HG03575 (cell line): ENCODE measurements around the gene IFRD2.

Experiments used
- ATAC-seq: cut with Tn5 transposase; IDR thresholded peaks from one replicate; pipeline ENCODE4 v1.9.1; 2021; ENCODE audit not compliant: unreplicated experiment, insufficient number of reproducible peaks, low FRiP score; ENCODE audit errors: extremely low read depth

The IFRD2 gene

DNA sequence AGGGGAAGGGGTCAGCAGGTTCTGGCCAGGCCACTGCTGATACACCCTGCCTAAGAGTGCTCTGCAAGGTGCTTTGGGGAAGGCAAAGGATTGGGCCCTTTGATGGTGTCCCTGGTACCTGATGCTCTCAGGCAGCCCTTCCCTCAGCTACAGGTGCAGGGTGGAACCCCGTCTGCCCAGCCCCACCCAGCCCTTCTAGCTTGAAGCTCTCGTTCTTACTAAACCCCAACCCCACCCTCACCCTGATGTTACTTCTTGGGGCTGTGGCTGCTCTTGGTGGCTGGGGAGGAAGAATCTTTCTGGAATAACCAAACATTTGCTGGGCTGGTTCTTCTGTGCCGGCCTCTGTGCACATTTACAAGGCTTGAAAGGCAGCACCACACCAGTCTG is 49.9 kb downstream of the IFRD2 start:
- no peak for ATAC-seq

DNA sequence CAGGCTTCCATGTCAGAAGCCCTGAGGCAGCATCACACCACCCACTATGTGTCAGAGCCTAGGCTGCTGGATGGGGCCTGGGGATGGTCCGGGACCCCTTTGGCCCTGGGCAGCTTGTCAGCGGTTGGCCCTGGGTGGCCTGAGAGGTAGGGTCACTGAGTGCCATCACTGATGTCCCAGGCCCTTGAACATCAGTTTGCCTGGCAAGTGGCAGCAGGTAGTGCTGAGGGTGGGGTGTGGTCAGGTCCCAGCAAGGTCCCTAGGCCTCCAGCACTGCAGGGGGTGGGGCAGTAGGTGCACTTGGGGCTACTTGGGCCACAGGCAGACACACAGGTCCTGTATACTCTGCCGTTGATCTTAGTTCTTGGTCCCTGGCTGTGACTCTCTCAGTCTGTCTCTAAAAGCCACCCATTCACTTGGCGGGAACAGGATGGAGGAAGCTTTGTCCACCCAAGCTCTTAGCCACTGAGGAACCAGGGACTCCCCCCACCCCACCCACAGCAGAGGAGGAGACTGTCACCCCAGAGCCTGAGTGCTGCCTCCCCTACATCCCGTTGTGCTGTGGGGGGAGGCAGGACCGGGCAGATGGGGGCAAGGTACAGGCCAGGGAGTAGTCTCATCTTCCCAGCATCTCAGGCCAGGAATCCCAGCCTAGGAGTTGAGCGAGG is 50.4 kb downstream of the IFRD2 start:
- ATAC-seq, result no peak

- no peak for ATAC-seq
Observed at GRCh38 chr3:50241163-50241562, 51.1 kb downstream of the IFRD2 start.

- ATAC-seq, result no peak
Observed at GRCh38 chr3:50239649-50240048, 52.6 kb downstream of the IFRD2 start.

DNA sequence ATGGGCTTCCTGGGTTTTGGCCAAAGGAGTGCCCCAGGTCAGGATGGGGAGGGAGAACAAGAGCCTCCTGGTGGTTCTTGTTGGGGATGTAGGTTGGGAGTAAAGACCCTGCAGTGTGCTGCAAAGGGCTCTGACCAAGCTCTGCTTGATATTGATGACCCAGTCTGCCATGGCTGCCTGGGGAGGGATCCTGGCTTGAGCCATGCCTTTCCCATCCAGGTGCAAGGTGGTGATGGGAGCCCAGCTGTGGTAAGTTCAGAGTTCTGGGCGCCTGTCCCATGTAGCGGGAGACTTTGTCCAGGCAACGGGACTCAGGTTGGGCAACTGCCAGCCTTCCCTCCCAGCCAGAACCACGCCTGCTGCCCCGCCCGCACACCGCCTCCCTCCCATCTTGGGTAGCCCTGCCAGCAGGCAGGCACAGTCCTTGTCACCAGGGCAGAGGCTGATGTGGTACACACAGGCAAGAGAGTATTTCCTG is 53.6 kb downstream of the IFRD2 start:
- no peak for ATAC-seq

GRCh38 chr3:50237754-50238548 is 54.3 kb downstream of the IFRD2 start:
- ATAC-seq, result no peak
